RCC 7860 (cell line): ENCODE results near the gene UMODL1.

Experiments
- DNase-seq: peaks from one replicate; pipeline ENCODE4 v3.0.0-alpha.2; 2015; ENCODE audit warnings: low spot score
- FAIRE-seq: peaks from 2 replicates; lab custom pipeline; 2012; peaks lifted over from hg19 to GRCh38; lab: Jason Lieb, UNC

UMODL1 gene

GRCh38 chr21:42038393-42038792 lies 32.7 kb upstream of the UMODL1 start:
- DNase-seq = no peak
- no peak for FAIRE-seq

GRCh38 chr21:42038826-42039425 lies 32.2 kb upstream of the UMODL1 start:
- DNase-seq (no peak), FAIRE-seq (no peak)

GRCh38 chr21:42039470-42039901 lies 31.6 kb upstream of the UMODL1 start:
- DNase-seq (peak; percentile 41), FAIRE-seq (no peak)

GRCh38 chr21:42039911-42040351 lies 31.2 kb upstream of the UMODL1 start:
- FAIRE-seq (no peak), DNase-seq (no peak)

GRCh38 chr21:42040411-42041180 lies 30.5 kb upstream of the UMODL1 start:
- FAIRE-seq = peak; percentile 92
- peak; percentile 100 for DNase-seq

- no peak for FAIRE-seq
- no peak for DNase-seq
Observed at GRCh38 chr21:42041246-42041645, 29.9 kb upstream of the UMODL1 start.

- DNase-seq (peak; percentile 39), FAIRE-seq (no peak)
Observed at GRCh38 chr21:42041711-42042110, 29.4 kb upstream of the UMODL1 start.

- FAIRE-seq = no peak
- DNase-seq = no peak
Observed at GRCh38 chr21:42042651-42043050, 28.5 kb upstream of the UMODL1 start.

GRCh38 chr21:42043201-42043895 lies 27.8 kb upstream of the UMODL1 start:
- no peak for FAIRE-seq
- no peak for DNase-seq

- FAIRE-seq = no peak
- no peak for DNase-seq
Observed at GRCh38 chr21:42043961-42044360, 27.2 kb upstream of the UMODL1 start.

GRCh38 chr21:42044871-42045495 lies 26.1 kb upstream of the UMODL1 start:
- DNase-seq = no peak
- no peak for FAIRE-seq

- DNase-seq (peak; percentile 80), FAIRE-seq (peak; percentile 38)
Observed at GRCh38 chr21:42047821-42048613, 23.1 kb upstream of the UMODL1 start.

GRCh38 chr21:42048870-42049577 lies 22.1 kb upstream of the UMODL1 start:
- FAIRE-seq = no peak
- DNase-seq = no peak

- FAIRE-seq (no peak), DNase-seq (no peak)
Observed at GRCh38 chr21:42049578-42050430, 21.3 kb upstream of the UMODL1 start.

- FAIRE-seq (no peak), DNase-seq (no peak)
Observed at GRCh38 chr21:42051788-42052187, 19.3 kb upstream of the UMODL1 start.

GRCh38 chr21:42055425-42055824 lies 15.7 kb upstream of the UMODL1 start:
- no peak for FAIRE-seq
- no peak for DNase-seq

GRCh38 chr21:42056468-42056867 lies 14.6 kb upstream of the UMODL1 start:
- no peak for DNase-seq
- FAIRE-seq = no peak

- FAIRE-seq (no peak), DNase-seq (no peak)
Observed at GRCh38 chr21:42056996-42057689, 14.0 kb upstream of the UMODL1 start.
